Upper lobe of right lung (tissue), 1 donor: ENCODE results near the gene TBC1D22A. TPM values are rescaled to one million over a fixed set of nuclear protein-coding genes. Genes with fewer than 3 reads are reported as not detected.

ENCODE experiments used
- ATAC-seq: fragments of 200-7000 bp; cut with Tn5 transposase; one replicate; pipeline ENCODE4 v1.9.1; 2020; ENCODE audit warnings: mild to moderate bottlenecking, moderate library complexity
- DNase-seq: peaks from one replicate; pipeline ENCODE4 v3.0.0-alpha.2; 2020
- H3K27ac ChIP-seq: fragments of 200-600 bp; one replicate; pipeline ENCODE4 v1.8.0; 2022
- H3K27me3 ChIP-seq: fragments of 200-600 bp; one replicate; pipeline ENCODE4 v1.8.0; 2022; ENCODE audit warnings: mild to moderate bottlenecking
- H3K36me3 ChIP-seq: fragments of 200-600 bp; one replicate; pipeline ENCODE4 v1.8.0; 2022
- H3K4me1 ChIP-seq: fragments of 200-600 bp; one replicate; pipeline ENCODE4 v1.8.0; 2022
- H3K4me3 ChIP-seq: fragments of 200-600 bp; one replicate; pipeline ENCODE4 v1.8.0; 2022; ENCODE audit warnings: mild to moderate bottlenecking
- H3K9me3 ChIP-seq: fragments of 200-600 bp; one replicate; pipeline ENCODE4 v1.8.0; 2022
- CTCF ChIP-seq: fragments of 200-600 bp; IDR thresholded peaks from one replicate; pipeline ENCODE4 v1.8.0; 2022; ENCODE audit warnings: antibody characterized with exemption
- intact Hi-C: fragments of 100-400 bp; cut with DNase I; formaldehyde crosslinking; loops from one replicate; pipeline ENCODE4 v1.11.0; 2022
- total RNA-seq: library from RNA; stranded (reverse); fragmentation: NEBNext Ultra II Directional; extraction: Animal tissue kit (Norgen Biotek cat#: 25700); gene quantifications from one replicate; pipeline ENCODE4 v1.2.1, GENCODE V29; 2021
- donor health status: DM: no; HTN: yes; CAD: no; lungs with severe emphysema.

Gene TBC1D22A
- total RNA-seq, 1 donor from 2014 or later, result 31.3 TPM

DNA sequence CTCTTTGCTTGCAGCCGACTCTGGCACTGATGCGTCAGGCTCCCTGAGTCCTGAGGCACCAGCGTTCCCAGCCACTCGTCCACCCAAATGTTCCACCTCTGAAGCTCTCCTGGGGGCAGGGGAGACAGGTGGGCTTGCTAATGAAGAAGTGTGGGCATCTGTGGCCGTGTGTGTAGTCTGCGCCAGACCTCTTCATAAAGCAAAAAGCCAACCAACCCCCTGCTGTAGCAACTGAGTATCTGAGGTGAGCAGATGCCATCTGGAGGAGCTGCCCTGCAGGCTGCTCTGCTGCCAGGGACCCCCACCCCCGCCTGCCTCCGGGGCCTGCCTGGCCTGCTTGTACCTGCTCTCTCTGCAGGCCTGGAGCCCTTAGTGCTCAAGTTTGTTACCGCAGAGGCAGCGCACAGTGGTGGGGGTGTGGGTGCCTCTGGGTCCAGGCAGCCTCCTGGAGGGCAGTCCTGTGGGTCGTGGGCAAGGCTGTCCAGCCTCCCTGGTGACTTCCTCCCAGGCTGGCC is 272.5 kb downstream of the TBC1D22A start:
- TF ChIP-seq CTCF, result no peak
- Histone ChIP-seq H3K27me3 (no peaks in the 10 kb centered on the region), H3K4me3 (no peak overlapping the region), H3K27ac (no peak overlapping the region), H3K9me3 (no peaks in the 10 kb centered on the region), H3K4me1 (peaks cover 11% of the 10 kb centered on the region), H3K36me3 (peaks cover 8% of the 10 kb centered on the region)
- ATAC-seq (no peak), DNase-seq (peak; percentile 59)
- intact Hi-C loops, result no loop called here

- intact Hi-C loops, result no loop called here
- no peak for ATAC-seq
These were observed 273.0 kb downstream of the TBC1D22A start for GRCh38 chr22:47035425-47035881.

GRCh38 chr22:47036352-47036751 is 273.9 kb downstream of the TBC1D22A start:
- peaks cover 11% of the 10 kb centered on the region for H3K4me1 ChIP-seq
- no peaks in the 10 kb centered on the region for H3K27me3 ChIP-seq
- H3K36me3 ChIP-seq, result peaks cover 8% of the 10 kb centered on the region
- TF ChIP-seq CTCF, result no peak
- intact Hi-C loops, result no loop called here
- H3K27ac ChIP-seq, result no peak overlapping the region
- no peak for ATAC-seq
- peak; percentile 45 for DNase-seq
- H3K9me3 ChIP-seq, result no peaks in the 10 kb centered on the region
- no peak overlapping the region for H3K4me3 ChIP-seq

More at GRCh38 chr22:47035425-47035881, 273.0 kb downstream of the TBC1D22A start:
- Histone ChIP-seq H3K27me3 (no peaks in the 10 kb centered on the region), H3K36me3 (peaks cover 8% of the 10 kb centered on the region), H3K27ac (no peak overlapping the region), H3K4me3 (no peak overlapping the region), H3K9me3 (no peaks in the 10 kb centered on the region), H3K4me1 (peaks cover 11% of the 10 kb centered on the region)
- TF ChIP-seq CTCF, result no peak
- peak; percentile 47 for DNase-seq

GRCh38 chr22:47036936-47037485 is 274.6 kb downstream of the TBC1D22A start:
- Histone ChIP-seq H3K27me3 (no peaks in the 10 kb centered on the region), H3K36me3 (peaks cover 8% of the 10 kb centered on the region), H3K4me3 (no peak overlapping the region), H3K4me1 (peaks cover 9% of the 10 kb centered on the region), H3K27ac (no peak overlapping the region), H3K9me3 (no peaks in the 10 kb centered on the region)
- peak; percentile 52 for DNase-seq
- intact Hi-C loops, result no loop called here
- ATAC-seq, result no peak
- TF ChIP-seq CTCF, result no peak

DNA sequence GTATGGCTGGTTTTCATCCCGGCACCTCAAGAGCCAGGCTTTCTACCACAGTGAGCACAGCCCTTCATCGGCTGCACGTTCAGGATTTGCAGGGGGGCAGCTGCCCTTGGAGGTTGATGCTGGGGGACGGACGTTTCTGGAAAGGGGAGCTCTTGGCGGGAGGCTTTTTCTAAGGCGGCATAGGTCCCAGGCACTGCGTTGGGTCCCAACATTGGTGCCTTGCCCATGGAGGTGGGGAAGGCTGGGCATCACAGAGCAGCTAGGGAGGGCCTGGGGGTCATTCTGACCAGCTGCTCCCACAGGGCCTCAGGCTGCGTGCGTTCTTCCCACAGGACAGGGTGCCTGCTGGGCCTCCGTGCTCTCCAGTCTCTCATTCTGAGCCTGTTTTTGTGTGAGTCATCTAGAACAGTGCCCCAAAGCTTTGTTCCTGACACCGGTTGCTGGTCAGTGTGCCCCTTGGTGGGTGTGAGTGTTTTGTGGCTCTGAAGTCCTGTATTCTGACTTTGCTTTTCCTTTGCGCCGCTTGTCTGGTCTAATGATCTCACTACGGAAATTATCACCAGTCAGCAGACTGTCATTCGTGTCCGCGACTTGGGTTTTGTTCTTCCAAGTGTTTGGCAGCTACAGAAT is 275.9 kb downstream of the TBC1D22A start:
- TF ChIP-seq CTCF, result no peak
- H3K27ac ChIP-seq, result no peak overlapping the region
- DNase-seq (peak; percentile 48), ATAC-seq (no peak)
- H3K27me3 ChIP-seq, result no peaks in the 10 kb centered on the region
- no peaks in the 10 kb centered on the region for H3K9me3 ChIP-seq
- no peak overlapping the region for H3K4me3 ChIP-seq
- no peaks in the 10 kb centered on the region for H3K4me1 ChIP-seq
- H3K36me3 ChIP-seq, result peaks cover 8% of the 10 kb centered on the region
- intact Hi-C loops, result no loop called here
